GM06990 (cell line): Measurements from ENCODE around the gene SOX10.

Experiments used
- DNase-seq: peaks from one replicate; pipeline ENCODE4 v3.0.0-alpha.2; 2011; ENCODE audit not compliant: insufficient read length; ENCODE audit errors: extremely low read depth
- H3K27me3 ChIP-seq: replicated peaks from 2 replicates; pipeline ENCODE4 v1.6.0; 2011; ENCODE audit warnings: low read length; ENCODE audit not compliant: control insufficient read depth, insufficient read depth
- H3K36me3 ChIP-seq: 2 replicates; pipeline ENCODE4 v1.5.1; 2011; ENCODE audit warnings: low read length; ENCODE audit not compliant: control insufficient read depth, insufficient read depth
- H3K4me3 ChIP-seq: replicated peaks from 2 replicates; pipeline ENCODE4 v1.5.1; 2011; ENCODE audit warnings: low read depth, mild to moderate bottlenecking, control low read depth, low read length
- CTCF ChIP-seq: IDR thresholded peaks from 2 replicates; pipeline ENCODE4 v1.5.1; 2011; ENCODE audit warnings: low read length, control low read depth, mild to moderate bottlenecking, inconsistent platforms; ENCODE audit not compliant: insufficient read depth, poor library complexity, severe bottlenecking

SOX10 gene

DNA sequence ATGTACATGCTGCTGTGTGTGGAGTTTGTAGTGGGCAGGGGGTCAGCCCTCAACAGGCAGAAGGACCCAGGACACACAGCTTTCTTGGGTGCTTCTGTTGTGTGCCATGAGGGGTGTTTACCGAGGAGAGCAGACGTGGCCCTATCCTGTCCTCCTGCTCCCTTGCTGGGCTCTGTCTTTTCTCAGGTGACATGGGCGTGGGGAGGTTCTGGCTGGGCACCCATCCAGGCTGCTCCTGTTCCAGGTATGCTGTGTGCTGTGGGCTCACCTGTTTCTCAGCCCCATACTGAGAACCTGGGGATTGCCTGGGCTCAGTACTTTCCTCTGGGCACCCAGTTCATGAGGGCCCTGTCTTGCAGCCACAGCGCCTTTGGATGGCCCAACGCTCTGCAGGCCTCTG is 55.0 kb downstream of the SOX10 start:
- H3K4me3 ChIP-seq, result no peak overlapping the region
- no peak for TF ChIP-seq CTCF
- peaks cover 21% of the 10 kb centered on the region for H3K36me3 ChIP-seq
- DNase-seq, result no peak
- no peaks in the 10 kb centered on the region for H3K27me3 ChIP-seq

DNA sequence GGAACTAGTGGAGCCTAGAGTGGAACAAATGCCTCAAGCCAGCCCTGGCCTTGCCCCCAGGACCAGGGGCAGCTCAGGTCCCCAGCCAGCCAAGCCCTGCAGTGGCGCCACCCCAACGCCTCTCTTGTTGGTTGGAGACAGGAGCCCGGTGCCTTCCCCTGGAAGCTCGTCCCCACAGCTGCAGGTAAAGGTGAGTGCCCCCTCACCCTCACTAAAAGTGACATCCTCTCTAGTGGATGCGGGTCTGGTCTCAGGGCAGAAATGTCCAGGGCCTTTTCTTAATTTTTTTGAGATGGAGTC is 56.8 kb downstream of the SOX10 start:
- H3K4me3 ChIP-seq, result no peak overlapping the region
- no peak for DNase-seq
- peaks cover 20% of the 10 kb centered on the region for H3K36me3 ChIP-seq
- no peak for TF ChIP-seq CTCF
- H3K27me3 ChIP-seq, result no peaks in the 10 kb centered on the region

DNA sequence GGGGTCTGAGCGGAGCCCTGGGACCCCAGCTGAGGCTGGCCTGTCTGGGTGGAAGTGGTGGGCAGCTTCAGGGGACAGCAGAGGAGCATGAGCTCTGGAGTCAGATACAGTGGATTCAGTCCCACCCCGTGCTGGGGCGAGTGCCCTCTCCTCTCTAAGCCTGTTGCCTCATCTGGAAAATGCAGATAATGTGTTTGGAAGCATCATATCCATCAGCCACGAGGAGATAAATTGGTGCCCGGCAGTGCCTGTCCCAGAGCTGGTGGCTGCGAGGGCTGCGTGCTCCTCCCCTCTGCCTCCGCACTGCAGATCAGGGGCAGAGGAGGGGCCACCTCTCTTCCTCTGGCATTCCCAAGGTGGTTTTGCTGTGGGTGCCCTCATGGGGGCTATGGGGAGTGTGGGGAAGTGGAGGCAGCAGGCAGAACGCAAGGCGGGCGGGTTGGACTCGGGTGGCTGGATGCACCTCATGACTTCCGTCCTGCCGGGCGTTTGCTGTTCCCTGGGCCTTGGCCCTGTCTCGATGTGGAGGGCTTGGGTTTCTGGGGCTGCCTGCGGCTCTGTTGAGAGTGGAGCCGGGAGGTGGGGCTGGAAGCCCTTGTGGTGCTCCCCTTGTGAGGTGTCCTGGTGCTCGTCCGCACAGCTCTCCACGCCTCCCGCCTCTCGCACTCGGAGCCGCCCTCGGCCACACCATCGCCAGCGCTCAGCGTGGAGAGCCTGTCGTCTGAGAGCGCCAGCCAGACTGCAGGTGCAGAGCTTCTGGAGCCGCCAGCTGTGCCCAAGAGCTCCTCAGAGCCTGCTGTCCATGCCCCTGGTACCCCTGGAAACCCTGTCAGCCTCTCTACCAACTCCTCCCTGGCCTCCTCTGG is 57.4 kb downstream of the SOX10 start:
- H3K36me3 ChIP-seq, result peaks cover 15% of the 10 kb centered on the region
- no peak for TF ChIP-seq CTCF
- DNase-seq, result no peak

DNA sequence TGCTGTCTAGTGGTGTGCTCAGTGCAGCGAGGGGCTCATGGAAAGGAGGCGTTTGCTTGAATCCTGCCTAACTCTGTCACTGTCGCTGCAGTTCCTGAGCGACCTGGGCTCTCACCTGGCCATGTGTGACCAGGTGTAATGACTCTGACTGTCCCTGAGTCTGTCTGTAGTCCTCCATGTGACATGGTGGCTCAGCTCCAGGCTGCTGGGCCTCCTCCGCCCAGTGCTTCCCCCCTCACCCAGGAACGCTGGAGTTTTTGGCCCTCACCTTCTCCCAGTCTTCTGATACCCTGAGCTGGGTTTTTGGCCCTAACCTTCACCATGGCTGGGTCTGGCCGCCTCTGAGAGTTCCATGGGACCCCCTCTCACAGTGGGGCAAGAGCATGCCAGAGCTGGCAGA is 58.0 kb downstream of the SOX10 start:
- Histone ChIP-seq H3K36me3 (peaks cover 15% of the 10 kb centered on the region), H3K27me3 (no peaks in the 10 kb centered on the region), H3K4me3 (no peak overlapping the region)
- no peak for DNase-seq
- no peak for TF ChIP-seq CTCF

More for the DNA sequence above, 57.4 kb downstream of the SOX10 start:
- Histone ChIP-seq H3K27me3 (no peaks in the 10 kb centered on the region), H3K4me3 (no peak overlapping the region)

DNA sequence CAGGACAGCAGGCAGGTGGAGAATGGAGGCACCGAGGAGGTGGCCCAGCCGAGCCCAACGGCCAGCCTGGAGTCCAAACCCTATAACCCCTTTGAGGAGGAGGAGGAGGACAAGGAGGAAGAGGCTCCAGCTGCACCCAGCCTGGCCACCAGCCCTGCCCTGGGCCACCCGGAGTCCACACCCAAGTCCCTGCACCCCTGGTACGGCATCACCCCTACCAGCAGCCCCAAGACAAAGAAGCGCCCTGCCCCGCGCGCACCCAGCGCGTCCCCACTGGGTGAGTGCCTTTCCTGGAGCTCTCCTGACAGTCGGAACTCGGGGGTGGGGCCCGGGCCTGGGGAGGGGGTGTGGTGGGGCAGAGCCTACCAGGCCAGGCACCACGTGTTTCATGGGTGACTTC is 58.6 kb downstream of the SOX10 start:
- no peak for DNase-seq
- no peaks in the 10 kb centered on the region for H3K27me3 ChIP-seq
- peaks cover 15% of the 10 kb centered on the region for H3K36me3 ChIP-seq

More for the DNA sequence above, 58.6 kb downstream of the SOX10 start:
- no peak for TF ChIP-seq CTCF
- H3K4me3 ChIP-seq, result no peak overlapping the region
